ENCODE measurements around the gene ARHGAP11A. TPM values are rescaled to one million over a fixed set of nuclear protein-coding genes. Genes with fewer than 3 reads are reported as not detected.

ARHGAP11A gene
- total and polyA plus RNA-seq, 2 of the 8 experiments (the other 6 are each of a cell fraction or from before 2014, with no cell fraction given) = 8.1 to 112 TPM

GRCh38 chr15:32657941-32658340, 42.6 kb downstream of the ARHGAP11A start:
- no peak overlapping the region for H3K4me2 ChIP-seq (ENCODE audit: insufficient read depth in 1 of 2, low read depth in 2 of 2, low read length in 2 of 2)
- POLR2A ChIA-PET (ENCODE audit: partially characterized antibody) = interaction anchor here (1.3 kb wide), 1 partner anchor 14 kb away, joined by 5 read pairs; no protein-coding TSS in a partner anchor
- TF ChIP-seq FOSL1 (IDR thresholded peaks at IDR 0.05; ENCODE audit: insufficient read depth, low read depth, low read length) (no peak), GTF2F1 (IDR thresholded peaks at IDR 0.05; ENCODE audit: borderline replicate concordance, low read depth, low read length) (no peak), CHD1 (IDR thresholded peaks at IDR 0.05; ENCODE audit: low read depth, low read length) (no peak), EZH2 (IDR thresholded peaks at IDR 0.05; ENCODE audit: low read depth, low read length, severe bottlenecking) (no peak), CTCF (IDR thresholded peaks at IDR 0.05; ENCODE audit: control extremely low read depth in 1 of 3, insufficient read depth in 1 of 3, low read depth in 1 of 3, low read length in 3 of 3) (no peak), SP1 (IDR thresholded peaks at IDR 0.05; ENCODE audit: low read depth, low read length) (no peak), TEAD4 (IDR thresholded peaks at IDR 0.05; ENCODE audit: low read depth, low read length) (no peak), SIX5 (IDR thresholded peaks at IDR 0.05; ENCODE audit: low read depth, low read length) (no peak), ATF3 (IDR thresholded peaks at IDR 0.05; ENCODE audit: insufficient read depth, low read depth, low read length) (no peak), JUN (IDR thresholded peaks at IDR 0.05; ENCODE audit: low read depth, low read length) (no peak), SP2 (IDR thresholded peaks at IDR 0.05; ENCODE audit: low read length) (no peak)

More at GRCh38 chr15:32657941-32658340, 42.6 kb downstream of the ARHGAP11A start:
- Histone ChIP-seq H2AK5ac (ENCODE audit: low read depth, low read length) (no peak overlapping the region), H3K36me3 (ENCODE audit: control insufficient read depth in 2 of 4, insufficient read depth in 4 of 4, low read length in 3 of 4) (no peaks in the 10 kb centered on the region), H3K27me3 (replicated peaks in 1 of 4; ENCODE audit: control insufficient read depth in 3 of 4, extremely low read depth in 1 of 4, insufficient read depth in 3 of 4, low read length in 3 of 4) (no peaks in the 10 kb centered on the region; a peak in 1 of 7 replicates), H4K8ac (ENCODE audit: extremely low read depth, insufficient read depth, low read length) (no peak overlapping the region), H4K5ac (ENCODE audit: insufficient read length, low read depth, low read length) (no peak overlapping the region), H3K23me2 (ENCODE audit: low read depth, low read length) (no peaks in the 10 kb centered on the region), H2BK5ac (ENCODE audit: low read depth, low read length) (no peak overlapping the region), H2BK12ac (ENCODE audit: low read depth, low read length) (no peak overlapping the region), H4K91ac (replicated peaks; ENCODE audit: insufficient read length, low read length) (no peak overlapping the region), H2BK20ac (ENCODE audit: low read length) (no peak overlapping the region), H3K79me2 (ENCODE audit: control insufficient read depth in 1 of 2, insufficient read depth in 2 of 2, low read length in 2 of 2) (no peaks in the 10 kb centered on the region), H3K9ac (replicated peaks in 1 of 4; ENCODE audit: extremely low read depth in 1 of 4, low read depth in 3 of 4, low read length in 3 of 4) (no peak overlapping the region), H3K4me3 (ENCODE audit: extremely low read depth in 1 of 4, insufficient read depth in 2 of 4, low read depth in 3 of 4, low read length in 4 of 4) (no peak overlapping the region), H3K9me3 (ENCODE audit: insufficient read depth in 2 of 2, low read depth in 1 of 2, low read length in 1 of 2) (no peaks in the 10 kb centered on the region), H4K20me1 (replicated peaks in 1 of 2; ENCODE audit: control insufficient read depth in 1 of 2, insufficient read depth in 2 of 2, low read length in 2 of 2) (peaks cover 0 to 4% of the 10 kb centered on the region in 2 experiments), H3K23ac (ENCODE audit: insufficient read length) (no peak overlapping the region), H3K18ac (ENCODE audit: extremely low read depth, low read length) (no peak overlapping the region), H3K79me1 (ENCODE audit: low read depth, low read length) (no peaks in the 10 kb centered on the region), H3K4ac (replicated peaks; ENCODE audit: insufficient read length, low read depth, low read length) (no peak overlapping the region), H3K14ac (ENCODE audit: insufficient read length) (no peak overlapping the region), H2AFZ (ENCODE audit: low read length) (no peak overlapping the region), H3K4me1 (replicated peaks in 1 of 4; ENCODE audit: control insufficient read depth in 3 of 4, insufficient read depth in 4 of 4, low read length in 3 of 4) (peaks cover 0 to 7% (median 0%) of the 10 kb centered on the region in 4 experiments; a peak in 4 of 7 replicates), H2BK120ac (replicated peaks; ENCODE audit: low read depth, low read length) (no peak overlapping the region), H2BK15ac (ENCODE audit: low read length) (no peak overlapping the region), H3K56ac (replicated peaks; ENCODE audit: insufficient read length, low read depth, low read length) (no peak overlapping the region), H3K27ac (ENCODE audit: low read depth, low read length) (no peak overlapping the region)
- DNase-seq (ENCODE audit: low read depth in 1 of 2, low spot score in 2 of 2) = peak in 1 of 2 experiments; percentile 7
- WGBS, 2 experiments (ENCODE audit: extremely low coverage in 1 of 2, insufficient coverage in 1 of 2, insufficient read length in 1 of 2, insufficient replicate concordance in 2 of 2, low coverage in 1 of 2, low lambda C conversion rate in 2 of 2, missing lambda C conversion rate in 1 of 2) = 97% methylated on average over 2 of the region's 2 CpGs; no CpG with 5 or more reads in 1 of the 2 experiments
- CTCF ChIA-PET (ENCODE audit: partially characterized antibody) = interaction anchor here (0.9 to 7.9 kb wide), 6 partner anchors 8 to 371 kb away, joined by 3 to 52 read pairs (median 6); no protein-coding TSS in a partner anchor
- FAIRE-seq = no peak
